SKM-1 treated with dmso at 0.1 percent for 144 hours (cell line): ENCODE results near the gene TRAPPC2L.

ENCODE experiments used
- DNase-seq: peaks from one replicate; lab custom pipeline; 2025; ENCODE audit not compliant: unreplicated experiment; lab: John Stamatoyannopoulos, UW

The TRAPPC2L gene

GRCh38 chr16:88875703-88876234 is 18.8 kb downstream of the TRAPPC2L start:
- no peak for DNase-seq

GRCh38 chr16:88876942-88877526 is 20.1 kb downstream of the TRAPPC2L start:
- DNase-seq: no peak

- DNase-seq: no peak
Observed at GRCh38 chr16:88877564-88878289, 20.8 kb downstream of the TRAPPC2L start.

GRCh38 chr16:88878356-88878755 is 21.4 kb downstream of the TRAPPC2L start:
- no peak for DNase-seq

- DNase-seq: no peak
Observed at GRCh38 chr16:88878967-88879787, 22.2 kb downstream of the TRAPPC2L start.

GRCh38 chr16:88879788-88880055 is 22.8 kb downstream of the TRAPPC2L start:
- DNase-seq: no peak

- DNase-seq: no peak
Observed at GRCh38 chr16:88880226-88881006, 23.5 kb downstream of the TRAPPC2L start.

- DNase-seq: no peak
Observed at GRCh38 chr16:88881007-88881615, 24.2 kb downstream of the TRAPPC2L start.

GRCh38 chr16:88881675-88882357 is 24.9 kb downstream of the TRAPPC2L start:
- DNase-seq: no peak

- DNase-seq: no peak
Observed at GRCh38 chr16:88882358-88883030, 25.6 kb downstream of the TRAPPC2L start.

- DNase-seq: no peak
Observed at GRCh38 chr16:88883117-88883895, 26.4 kb downstream of the TRAPPC2L start.

- no peak for DNase-seq
Observed at GRCh38 chr16:88883946-88884345, 27.0 kb downstream of the TRAPPC2L start.

GRCh38 chr16:88884569-88885271 is 27.8 kb downstream of the TRAPPC2L start:
- no peak for DNase-seq

- no peak for DNase-seq
Observed at GRCh38 chr16:88885693-88886280, 28.9 kb downstream of the TRAPPC2L start.

GRCh38 chr16:88886420-88886844 is 29.5 kb downstream of the TRAPPC2L start:
- no peak for DNase-seq

- DNase-seq: no peak
Observed at GRCh38 chr16:88886845-88887521, 30.1 kb downstream of the TRAPPC2L start.

GRCh38 chr16:88888057-88888456 is 31.1 kb downstream of the TRAPPC2L start:
- DNase-seq: no peak
